Neural crest cell (in vitro differentiated cells): ENCODE measurements around the gene ADAMTS19. TPM values are rescaled to one million over a fixed set of nuclear protein-coding genes. Genes with fewer than 3 reads are reported as not detected.

Experiments
- DNase-seq: peaks from one replicate; pipeline ENCODE4 v3.0.0; 2021; ENCODE audit warnings: low read depth, mixed read lengths, low spot score
- H3K27ac Mint-ChIP-seq: one replicate; pipeline ENCODE4 v1.8.0; 2021; ENCODE audit warnings: mild to moderate bottlenecking, mixed read lengths; ENCODE audit not compliant: unreplicated experiment
- H3K27me3 Mint-ChIP-seq: 2 replicates; pipeline ENCODE4 v1.8.0; 2021; ENCODE audit warnings: low read depth, mild to moderate bottlenecking, mixed read lengths
- H3K36me3 Mint-ChIP-seq: 2 replicates; pipeline ENCODE4 v1.8.0; 2021; ENCODE audit warnings: low read depth, mild to moderate bottlenecking, mixed read lengths
- H3K4me1 Mint-ChIP-seq: 2 replicates; pipeline ENCODE4 v1.8.0; 2021; ENCODE audit warnings: mixed read lengths
- H3K4me3 Mint-ChIP-seq: one replicate; pipeline ENCODE4 v1.8.0; 2021; ENCODE audit warnings: mild to moderate bottlenecking, mixed read lengths
- H3K9me3 Mint-ChIP-seq: 2 replicates; pipeline ENCODE4 v1.8.0; 2021; ENCODE audit warnings: mixed read lengths
- CTCF ChIP-seq: fragments of 200-600 bp; sonication (generic); conservative IDR thresholded peaks from 2 replicates; pipeline ENCODE4 v1.5.0; 2021; ENCODE audit warnings: antibody characterized with exemption, mild to moderate bottlenecking
- long read RNA-seq: library from polyadenylated mRNA; unstranded; transcript quantifications from one replicate; pipeline ENCODE4 v2.0.0, GENCODE V29; 2020
- total RNA-seq: library from RNA; stranded (reverse); gene quantifications from 2 replicates; pipeline ENCODE4 v1.2.1, GENCODE V29; 2021

ADAMTS19 gene
- 3.0 and 3.1 TPM in 2 replicates for total RNA-seq
- long read RNA-seq, partial matches to known transcripts, result 0 of 1 reads
- long read RNA-seq, other reads (novel, unspliced or antisense), result 1 of 1 reads

GRCh38 chr5:129459777-129460671 is at the start of gene ADAMTS19:
ADAMTS19 (plus strand) TSS chr5:129460298; CDS start chr5:129460392, 94 bp downstream.
- Mint-ChIP-seq H3K27ac (no peak within 1 kb of the TSS), H3K4me3 (peak within 1 kb of the TSS; percentile 95), H3K27me3 (peaks cover 61% of the 10 kb centered on the region), H3K4me1 (peaks cover 26% of the 10 kb centered on the region), H3K9me3 (no peaks in the 10 kb centered on the region), H3K36me3 (no peaks in the 10 kb centered on the region)
- TF ChIP-seq CTCF, result no peak
- DNase-seq, result peak; percentile 32

- Mint-ChIP-seq H3K36me3 (no peaks in the 10 kb centered on the region), H3K4me1 (peaks cover 17% of the 10 kb centered on the region), H3K9me3 (no peaks in the 10 kb centered on the region), H3K27me3 (no peaks in the 10 kb centered on the region), H3K4me3 (no peak overlapping the region), H3K27ac (no peak overlapping the region)
- no peak for TF ChIP-seq CTCF
- DNase-seq, result no peak
Observed at GRCh38 chr5:129410488-129410887, 49.6 kb upstream of the ADAMTS19 start.

GRCh38 chr5:129412721-129413120 is 47.4 kb upstream of the ADAMTS19 start:
- Mint-ChIP-seq H3K36me3 (no peaks in the 10 kb centered on the region), H3K4me3 (no peak overlapping the region), H3K9me3 (no peaks in the 10 kb centered on the region), H3K27ac (no peak overlapping the region), H3K27me3 (no peaks in the 10 kb centered on the region), H3K4me1 (peaks cover 17% of the 10 kb centered on the region)
- TF ChIP-seq CTCF, result no peak
- DNase-seq, result no peak

DNA sequence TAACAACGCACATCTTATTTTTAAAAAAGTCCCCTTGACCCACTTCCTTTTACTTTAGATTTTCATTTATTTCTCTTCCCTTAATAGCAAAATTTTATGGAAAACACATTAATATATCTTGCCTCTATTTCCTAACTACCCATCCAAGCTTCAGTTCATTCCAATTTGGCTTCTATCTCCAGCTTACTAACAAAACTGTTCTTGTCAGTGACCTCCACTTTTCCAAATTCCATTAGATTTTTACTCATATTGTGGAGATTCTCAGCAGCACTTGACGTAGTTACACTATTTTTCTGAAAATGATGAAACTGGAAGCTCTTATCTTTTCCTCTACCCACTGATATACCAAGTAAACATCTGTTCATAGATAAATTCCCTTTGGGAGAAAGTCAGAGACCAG is 46.5 kb upstream of the ADAMTS19 start:
- Mint-ChIP-seq H3K27ac (no peak overlapping the region), H3K4me1 (peaks cover 18% of the 10 kb centered on the region), H3K4me3 (no peak overlapping the region), H3K36me3 (no peaks in the 10 kb centered on the region), H3K9me3 (no peaks in the 10 kb centered on the region), H3K27me3 (no peaks in the 10 kb centered on the region)
- TF ChIP-seq CTCF, result no peak
- no peak for DNase-seq

DNA sequence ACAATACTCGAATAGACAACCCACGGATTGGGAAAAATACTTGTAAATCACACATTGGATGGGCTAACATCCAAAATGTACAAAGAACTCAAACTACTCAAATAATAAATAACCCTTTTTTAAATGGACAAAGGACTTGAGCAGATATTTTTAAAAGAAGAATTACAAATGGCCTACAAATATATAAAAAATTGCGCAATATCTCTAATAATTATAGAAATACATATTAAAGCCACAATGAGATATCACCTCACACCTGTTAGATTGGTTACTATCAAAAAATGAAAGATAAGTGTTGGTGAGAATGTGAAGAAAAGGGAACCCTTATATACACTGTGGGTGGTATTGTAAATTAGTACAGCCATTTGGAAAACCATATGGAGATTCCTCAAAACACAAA is 40.8 kb upstream of the ADAMTS19 start:
- Mint-ChIP-seq H3K4me1 (peaks cover 14% of the 10 kb centered on the region), H3K27ac (no peak overlapping the region), H3K4me3 (no peak overlapping the region), H3K36me3 (no peaks in the 10 kb centered on the region), H3K9me3 (peaks cover 6% of the 10 kb centered on the region), H3K27me3 (no peaks in the 10 kb centered on the region)
- no peak for TF ChIP-seq CTCF
- DNase-seq, result no peak
